ENCODE data around the gene MUTYH. TPM values are rescaled to one million over a fixed set of nuclear protein-coding genes. Genes with fewer than 3 reads are reported as not detected.

Gene MUTYH
- 71.8 and 131 TPM in 2 replicates for total RNA-seq (2011; cell fraction: chromatin; rRNA removed; ENCODE audit: low replicate concordance)
- total RNA-seq (2011; cell fraction: nucleolus; rRNA removed): 89.7 and 95.8 TPM in 2 replicates
- 74.4 and 78.0 TPM in 2 replicates for total RNA-seq (2011; cell fraction: nucleoplasm; rRNA removed)
- total RNA-seq (2014; rRNA removed): 32.1 and 36.8 TPM in 2 replicates
- 13.0 and 16.5 TPM in 2 replicates for total RNA-seq (2014; rRNA removed; fragmentation: Illumina TruSeq; extraction: Trizol)
- 26.8 and 29.0 TPM in 2 replicates for total RNA-seq (2015; rRNA removed; fragmentation: Illumina TruSeq; extraction: Trizol)
- total RNA-seq (2021): 36.1 and 37.8 TPM in 2 replicates
- polyA plus RNA-seq (2011; rRNA removed): 23.6 and 39.9 TPM in 2 replicates
- 31.3 and 41.8 TPM in 2 replicates for polyA plus RNA-seq (2011; cell fraction: cytosol; rRNA removed)
- 190 and 211 TPM in 2 replicates for polyA plus RNA-seq (2011; cell fraction: nucleus; rRNA removed)
- polyA plus RNA-seq (2012): 30.0 and 54.0 TPM in 2 replicates
- polyA plus RNA-seq (2014; fragmentation: Illumina TruSeq; extraction: Trizol): 32.7 and 35.6 TPM in 2 replicates
- polyA plus RNA-seq (2014; fragmentation: Nextera tagmentation; extraction: Ambion mirVana): 1 to 10 TPM; 3.4 to 6.2 TPM
- polyA plus RNA-seq (2014; rRNA removed): 46.2 and 53.5 TPM in 2 replicates
- polyA minus RNA-seq (2011; rRNA and poly(A)+ RNA removed): 18.2 and 19.1 TPM in 2 replicates
- polyA minus RNA-seq (2011; cell fraction: cytosol; rRNA and poly(A)+ RNA removed): 9.2 and 10.9 TPM in 2 replicates
- polyA minus RNA-seq (2011; cell fraction: nucleus; rRNA and poly(A)+ RNA removed): 20.3 and 32.9 TPM in 2 replicates
- Bru-seq, nascent RNA: percentile 79 among the genes with signal in this experiment
- percentile 64 among the genes with signal in this experiment for BruChase-seq, experiment 1, labeled RNA remaining after a 2-hour chase
- BruChase-seq, experiment 2, labeled RNA remaining after a 6-hour chase: percentile 67 among the genes with signal in this experiment
- long read RNA-seq, experiment 1, partial matches to known transcripts: 18 of 61 reads
- long read RNA-seq, experiment 1, other reads (novel, unspliced or antisense): 31 of 61 reads
- long read RNA-seq, experiment 2, partial matches to known transcripts: 3 of 20 reads
- long read RNA-seq, experiment 2, other reads (novel, unspliced or antisense): 13 of 20 reads
- long read RNA-seq, experiment 3, transcript MUTYH-202 (16 exons, 1,776 nt): major isoform, 7 of 25 reads
- long read RNA-seq, experiment 3, partial matches to known transcripts: 4 of 25 reads
- long read RNA-seq, experiment 3, other reads (novel, unspliced or antisense): 9 of 25 reads

GRCh38 chr1:45339789-45340558, at the start of gene MUTYH, which contains the start of gene TOE1:
Gene MUTYH (minus strand): TSS chr1:45340440. CDS start chr1:45334505, 5,935 bp downstream.
Gene TOE1 (plus strand): TSS chr1:45340170. CDS start chr1:45340253, 83 bp downstream.
- under 1% methylated on average over 70 of the region's 70 CpGs for WGBS (ENCODE audit: insufficient coverage, low coverage, missing lambda C conversion rate)
- Histone ChIP-seq H3K27me3 (ENCODE audit: control insufficient read depth in 2 of 2, insufficient read depth in 2 of 2, low read length in 2 of 2) (no peaks in the 10 kb centered on the region), H3K9me1 (ENCODE audit: control insufficient read depth, insufficient read depth, low read length) (peaks cover 5% of the 10 kb centered on the region), H2AFZ (ENCODE audit: low read depth, low read length) (peak within 1 kb of the TSS; percentile 97), H4K20me1 (replicated peaks; ENCODE audit: control insufficient read depth, insufficient read depth, low read length) (peaks cover 5% of the 10 kb centered on the region; the same call in 1 of the 2 replicates), H3K9me3 (replicated peaks; ENCODE audit: control insufficient read depth, insufficient read depth, low read depth, low read length) (peaks cover 9% of the 10 kb centered on the region), H3K9ac (ENCODE audit: insufficient read depth in 1 of 2, low read depth in 2 of 2, low read length in 2 of 2) (peak within 1 kb of the TSS; percentile 96), H3K4me1 (replicated peaks in 1 of 2; ENCODE audit: control insufficient read depth in 2 of 2, insufficient read depth in 2 of 2, low read length in 2 of 2) (peaks cover 6 to 18% of the 10 kb centered on the region in 2 experiments; a peak in 4 of 5 replicates), H3K79me2 (ENCODE audit: control insufficient read depth, insufficient read depth, low read length) (peaks cover 47% of the 10 kb centered on the region), H3K4me3 (peak within 1 kb of the TSS; percentile 66), H3K4me2 (ENCODE audit: insufficient read depth, low read length) (peak within 1 kb of the TSS; percentile 93), H3K27ac (ENCODE audit: extremely low read depth, low read depth, low read length) (peak within 1 kb of the TSS; percentile 94), H3K36me3 (ENCODE audit: control insufficient read depth, insufficient read depth, low read length) (peaks cover 50% of the 10 kb centered on the region)
- ATAC-seq (peak; percentile 95), FAIRE-seq (peak; percentile 93), DNase-seq (ENCODE audit: extremely low read depth in 1 of 4, low spot score in 3 of 4) (peak; percentile 98 to 99 (median 98))
- in situ Hi-C loops (cut with MboI): no loop called here
- no TSS peak for BruUV-seq (replicated peaks)
- intact Hi-C loops (cut with micrococcal nuclease): loop anchor here (1.0 to 5.0 kb wide), 2 partner anchors 36 to 152 kb away; partner anchors contain the start of gene TESK2
- ChIA-PET CTCF (ENCODE audit: low intra/inter-chr PET ratio) (interaction anchor here (1.6 kb wide), 1 partner anchor 153 kb away, joined by 7 read pairs; no protein-coding TSS in a partner anchor), POLR2A (interaction anchor here (0.6 to 13.3 kb wide), 55 partner anchors 8 to 1377 kb away, joined by 3 to 226 read pairs (median 4); partner anchors contain the start of genes AKR1A1, BEST4, CCDC163 and HECTD3)
- TF ChIP-seq NKRF (IDR thresholded peaks at IDR 0.05; ENCODE audit: borderline replicate concordance) (peak; percentile 12), EWSR1 (IDR thresholded peaks at IDR 0.05; ENCODE audit: borderline replicate concordance, low read depth, partially characterized antibody) (no peak), SRSF1 (IDR thresholded peaks at IDR 0.05; ENCODE audit: low read depth, low read length) (no peak), NCOR1 (IDR thresholded peaks at IDR 0.05) (peak; percentile 12; the same call in 1 of the 2 replicates), CHD1 (IDR thresholded peaks at IDR 0.05; ENCODE audit: low read length) (no peak), ZNF140 (CRISPR knock-in tag; IDR thresholded peaks at IDR 0.05) (no peak), PTRF (tag; IDR thresholded peaks at IDR 0.05) (no peak), HNRNPUL1 (IDR thresholded peaks at IDR 0.05; ENCODE audit: low read length) (no peak), ZNF316 (IDR thresholded peaks at IDR 0.05) (no peak), ZNF165 (CRISPR knock-in tag; IDR thresholded peaks at IDR 0.05; ENCODE audit: borderline replicate concordance) (no peak; the same call in 1 of the 2 replicates), UBTF (IDR thresholded peaks at IDR 0.05; ENCODE audit: borderline replicate concordance in 1 of 2, low read depth in 2 of 2, low read length in 2 of 2) (peak in 1 of 2 experiments; percentile 79; a peak in 2 of 4 replicates), MECOM (CRISPR knock-in tag; IDR thresholded peaks at IDR 0.05) (no peak)

Data from K562 (cell line).